Stimulated activated CD8-positive, alpha-beta memory T cell treated with anti-CD3 and anti-CD28 coated beads, Interleukin-4, amount 100 ng/mL, for 24 hours (primary cell): Measurements from ENCODE around the gene PDE4B.
"Not testable (repeated sequence)": the region's sequence is repeated elsewhere in the genome, so short reads cannot be mapped to it uniquely, and the experiment has no call there.

Experiments
- DNase-seq: peaks from one replicate; pipeline ENCODE4 v3.0.0-alpha.2; 2020; ENCODE audit warnings: low read depth

Gene PDE4B

DNA sequence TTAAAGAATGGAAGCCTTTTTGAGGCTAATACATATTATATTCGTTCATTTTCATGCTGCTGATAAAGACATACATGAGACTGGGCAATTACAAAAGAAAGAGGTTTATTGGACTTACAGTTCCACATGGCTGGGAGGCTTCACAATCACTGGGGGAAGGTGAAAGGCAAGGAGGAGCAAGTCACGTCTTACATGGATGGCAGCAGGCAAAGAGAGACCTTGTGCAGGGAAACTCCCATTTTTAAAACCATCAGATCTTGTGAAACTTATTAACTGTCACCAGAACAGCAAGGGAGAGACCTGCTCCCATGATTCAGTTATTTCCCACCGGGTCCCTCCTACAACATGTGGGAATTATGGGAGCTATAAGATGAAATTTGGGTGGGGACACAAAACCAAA lies 264.8 kb downstream of the PDE4B start:
- DNase-seq = not testable (repeated sequence)

DNA sequence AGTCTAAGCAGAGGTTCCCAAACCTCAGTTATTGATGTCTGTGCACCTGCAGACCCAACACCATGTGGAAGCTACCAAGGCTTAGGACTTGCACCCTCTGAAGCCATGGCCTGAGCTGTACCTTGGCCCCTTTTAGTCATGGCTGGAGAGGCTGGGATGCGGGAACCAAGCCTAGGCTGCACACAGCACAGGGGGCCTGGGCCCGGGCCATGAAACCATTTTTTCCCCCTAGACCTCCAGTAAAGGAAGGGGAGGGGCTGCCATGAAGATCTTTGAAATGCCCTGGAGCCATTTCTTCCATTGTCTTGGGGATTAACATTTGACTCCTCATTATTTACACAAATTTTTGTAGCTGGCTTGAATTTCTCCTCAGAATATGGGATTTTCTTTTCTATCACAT lies 265.9 kb downstream of the PDE4B start:
- no peak for DNase-seq

DNA sequence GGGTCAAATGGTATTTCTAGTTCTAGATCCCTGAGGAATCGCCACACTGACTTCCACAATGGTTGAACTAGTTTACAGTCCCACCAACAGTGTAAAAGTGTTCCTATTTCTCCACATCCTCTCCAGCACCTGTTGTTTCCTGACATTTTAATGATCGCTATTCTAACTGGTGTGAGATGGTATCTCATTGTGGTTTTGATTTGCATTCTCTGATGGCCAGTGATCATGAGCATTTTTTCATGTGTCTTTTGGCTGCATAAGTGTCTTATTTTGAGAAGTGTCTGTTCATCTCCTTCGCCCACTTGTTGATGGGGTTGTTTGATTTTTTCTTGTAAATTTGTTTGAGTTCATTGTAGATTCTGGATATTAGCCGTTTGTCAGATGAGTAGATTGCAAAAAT lies 274.5 kb downstream of the PDE4B start:
- DNase-seq = not testable (repeated sequence)

- no peak for DNase-seq
These were observed 277.5 kb downstream of the PDE4B start for GRCh38 chr1:66069976-66070876.

- no peak for DNase-seq
These were observed 280.7 kb downstream of the PDE4B start for GRCh38 chr1:66073388-66073787.

GRCh38 chr1:66074147-66074546 lies 281.5 kb downstream of the PDE4B start:
- no peak for DNase-seq

DNA sequence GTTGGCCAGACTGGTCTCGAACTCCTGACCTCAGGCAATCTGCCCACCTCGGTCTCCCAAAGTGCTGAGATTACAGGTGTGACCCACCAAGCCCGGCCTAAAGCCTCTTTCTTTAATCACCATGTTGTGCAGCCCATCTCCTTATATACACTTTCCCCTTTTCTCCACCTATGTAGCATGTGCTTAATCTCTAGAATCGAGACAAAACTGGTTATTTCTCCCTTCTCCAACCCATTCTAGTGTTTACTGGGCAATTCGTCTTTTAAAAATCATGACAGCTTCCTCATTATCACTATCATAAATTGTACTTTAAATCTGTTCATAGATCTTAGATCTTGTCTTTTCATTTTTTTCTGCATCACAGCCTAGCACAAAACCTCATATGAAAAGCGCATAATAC lies 285.7 kb downstream of the PDE4B start:
- DNase-seq = no peak

- no peak for DNase-seq
These were observed 290.3 kb downstream of the PDE4B start for GRCh38 chr1:66083003-66083402.

GRCh38 chr1:66084442-66084841 lies 291.7 kb downstream of the PDE4B start:
- DNase-seq = no peak

DNA sequence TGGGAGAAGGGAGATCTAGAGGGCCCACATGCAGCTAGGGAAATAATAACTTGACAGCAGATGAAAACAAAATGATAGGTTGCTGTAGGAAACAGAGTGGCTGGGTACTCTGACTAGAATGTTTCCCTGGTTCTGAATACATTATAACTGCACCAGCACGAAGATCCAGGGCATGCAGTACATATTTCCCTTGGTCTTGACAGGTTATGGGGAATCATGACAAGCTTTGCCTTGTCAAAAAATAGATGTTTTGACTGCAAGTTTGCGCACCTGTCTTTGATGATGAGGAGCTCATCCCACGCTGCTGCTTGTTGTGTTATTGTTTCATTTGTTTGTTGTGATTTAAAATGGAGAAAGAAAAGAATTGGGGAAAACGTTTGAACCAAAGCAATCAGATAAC lies 292.9 kb downstream of the PDE4B start:
- no peak for DNase-seq

DNA sequence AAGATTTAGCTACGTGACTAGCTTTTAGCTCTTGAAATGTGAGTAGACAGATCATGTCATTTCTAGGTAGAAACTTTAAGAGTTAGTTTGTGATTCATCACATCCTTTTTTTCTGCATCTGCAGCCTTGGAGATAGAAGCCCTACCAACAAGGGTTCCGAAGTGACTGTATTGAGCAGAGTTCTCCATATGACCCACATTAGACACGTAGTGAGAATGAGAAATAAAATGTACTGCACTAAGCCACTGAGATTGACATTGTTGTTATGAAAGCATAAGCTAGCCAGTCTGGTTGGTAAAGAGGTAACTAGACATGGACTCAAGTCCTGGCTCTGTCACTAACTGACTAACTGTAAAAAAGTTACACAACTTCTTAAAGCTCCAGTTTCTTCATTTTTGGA lies 296.1 kb downstream of the PDE4B start:
- no peak for DNase-seq

DNA sequence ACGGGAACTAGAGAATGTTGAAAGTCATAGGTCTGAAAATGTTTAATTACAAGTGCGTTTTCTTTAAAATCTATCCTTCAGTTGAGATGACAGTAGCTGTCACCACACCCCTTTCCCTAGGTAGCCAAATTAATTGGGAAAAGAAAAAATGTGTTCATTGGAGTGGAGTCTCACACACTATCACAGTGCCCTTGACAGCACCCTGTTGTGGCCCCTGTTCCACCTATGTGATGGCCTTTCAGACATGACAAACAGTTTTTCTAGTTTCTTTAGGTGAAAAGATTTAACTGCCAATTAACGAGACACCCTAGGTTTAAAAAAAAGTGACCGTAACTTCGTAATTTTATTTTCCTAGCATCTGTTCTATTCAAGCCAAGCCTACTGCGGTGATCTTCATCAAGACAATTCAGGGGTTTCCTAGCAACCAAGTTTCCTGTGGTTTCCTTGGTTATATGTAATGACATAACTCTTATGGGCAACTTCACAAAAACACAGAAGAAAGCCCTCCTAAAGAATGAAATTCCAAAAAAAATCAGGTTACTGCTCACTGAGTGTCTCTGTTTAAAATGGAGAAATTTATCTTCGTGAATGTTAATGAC lies 298.3 kb downstream of the PDE4B start:
- no peak for DNase-seq

- no peak for DNase-seq
These were observed 302.5 kb downstream of the PDE4B start for GRCh38 chr1:66095190-66095589.

- DNase-seq = not testable (repeated sequence)
These were observed 308.3 kb downstream of the PDE4B start for GRCh38 chr1:66100959-66101358.

GRCh38 chr1:66104076-66104475 lies 311.4 kb downstream of the PDE4B start:
- not testable (repeated sequence) for DNase-seq

DNA sequence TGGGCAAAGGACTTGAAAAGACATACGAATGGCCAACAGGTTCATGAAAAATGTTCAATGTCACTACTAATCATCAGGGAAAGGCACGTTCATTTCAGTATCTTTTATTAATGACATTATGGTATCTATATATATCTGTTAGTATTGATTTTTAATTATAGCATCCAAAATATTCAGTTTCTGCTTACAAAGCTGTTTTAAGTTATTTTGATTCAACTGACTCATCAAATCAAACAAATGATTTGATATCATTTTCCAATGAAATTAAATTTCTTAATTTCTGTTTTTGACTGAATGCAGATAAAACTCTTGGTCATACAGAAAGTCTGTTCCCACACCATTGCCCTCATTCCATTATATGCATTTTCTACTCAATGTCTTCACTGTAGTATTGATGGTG lies 315.9 kb downstream of the PDE4B start:
- no peak for DNase-seq

DNA sequence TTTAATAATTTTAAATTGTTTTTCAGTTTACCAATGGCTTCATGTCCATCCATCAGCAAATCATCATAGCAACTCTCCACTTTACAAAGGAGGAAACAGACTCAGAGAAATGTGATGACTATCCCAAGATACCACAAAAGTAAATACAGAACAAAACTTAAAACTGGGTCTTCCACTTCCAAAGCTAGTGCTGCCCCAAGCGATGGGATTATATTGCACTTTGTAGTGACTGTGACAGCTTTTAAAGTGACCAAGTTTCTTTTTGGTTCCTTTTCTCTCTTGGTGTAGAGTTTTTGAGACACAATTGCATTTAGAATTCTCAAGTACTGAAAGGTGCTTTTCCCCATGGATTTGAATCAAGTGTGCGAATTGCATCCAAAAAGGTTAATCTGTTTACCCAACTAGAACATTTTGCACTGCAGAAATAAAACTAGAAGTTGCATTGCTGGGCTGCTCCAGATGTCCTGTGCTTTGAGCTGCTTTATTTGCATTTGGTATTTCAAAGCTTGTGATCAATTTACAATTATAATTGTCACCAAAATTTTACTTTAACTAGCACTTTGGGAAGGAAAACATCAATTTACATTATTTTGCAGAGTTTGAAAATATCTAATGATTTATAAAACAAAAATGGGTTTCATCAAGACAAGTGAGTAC lies 320.2 kb downstream of the PDE4B start:
- no peak for DNase-seq

- no peak for DNase-seq
These were observed 326.5 kb downstream of the PDE4B start for GRCh38 chr1:66119148-66119547.

DNA sequence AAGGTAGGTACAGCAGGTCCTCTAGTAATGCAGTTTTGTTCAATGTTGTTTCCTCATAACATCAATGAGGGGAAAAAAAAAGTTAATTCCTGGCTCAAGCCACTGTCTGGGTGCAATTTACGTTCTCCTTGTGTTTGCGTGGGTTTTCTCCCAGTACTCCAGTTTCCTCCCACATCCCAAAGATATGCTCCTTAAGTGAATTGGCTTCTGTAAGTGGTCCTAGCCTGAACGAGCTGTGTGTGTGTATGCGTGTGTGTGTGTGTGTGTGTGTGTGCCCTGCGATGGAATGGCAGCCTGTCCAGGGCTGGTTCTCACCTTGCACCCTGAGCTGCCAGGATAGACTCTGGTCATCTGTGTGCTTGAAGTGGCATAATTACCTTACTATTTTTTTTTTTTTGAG lies 332.0 kb downstream of the PDE4B start:
- DNase-seq = no peak

DNA sequence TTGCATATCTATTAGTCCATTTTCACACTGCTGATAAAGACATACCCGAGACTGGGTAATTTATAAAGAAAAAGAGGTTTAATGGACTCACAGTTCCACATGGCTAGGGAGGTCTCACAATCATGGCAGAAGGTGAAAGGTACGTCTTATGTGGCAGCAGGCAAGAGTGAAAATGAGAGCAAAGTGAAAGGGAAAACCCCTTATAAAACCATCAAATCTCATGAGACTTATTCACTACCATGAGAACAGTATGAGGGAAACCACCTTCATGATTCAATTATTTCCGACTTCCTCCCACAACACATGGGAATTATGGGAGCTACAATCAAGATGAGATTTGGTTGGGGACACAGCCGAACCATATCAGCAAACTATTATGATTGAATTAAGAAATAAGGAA lies 335.9 kb downstream of the PDE4B start:
- DNase-seq = not testable (repeated sequence)

- DNase-seq = no peak
These were observed 339.6 kb downstream of the PDE4B start for GRCh38 chr1:66132324-66132723.

DNA sequence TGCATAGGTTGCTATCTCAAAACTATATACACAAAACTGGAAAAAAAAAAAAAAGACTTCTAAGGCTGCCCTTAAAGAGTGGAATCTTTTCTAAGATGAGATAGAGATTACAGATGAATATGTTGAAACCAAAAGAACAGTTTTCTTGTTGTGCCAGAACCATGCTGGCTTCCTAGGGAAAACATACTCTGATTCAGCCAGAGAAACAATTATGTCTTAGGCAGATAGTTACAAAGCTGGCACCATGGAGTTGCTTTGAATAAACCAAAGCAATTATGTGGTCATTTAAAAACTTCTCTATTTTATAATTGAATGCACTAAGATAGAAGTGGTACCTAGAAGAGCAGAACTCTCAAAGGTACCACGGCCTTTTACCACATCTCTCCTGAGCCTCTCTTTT lies 341.3 kb downstream of the PDE4B start:
- no peak for DNase-seq

DNA sequence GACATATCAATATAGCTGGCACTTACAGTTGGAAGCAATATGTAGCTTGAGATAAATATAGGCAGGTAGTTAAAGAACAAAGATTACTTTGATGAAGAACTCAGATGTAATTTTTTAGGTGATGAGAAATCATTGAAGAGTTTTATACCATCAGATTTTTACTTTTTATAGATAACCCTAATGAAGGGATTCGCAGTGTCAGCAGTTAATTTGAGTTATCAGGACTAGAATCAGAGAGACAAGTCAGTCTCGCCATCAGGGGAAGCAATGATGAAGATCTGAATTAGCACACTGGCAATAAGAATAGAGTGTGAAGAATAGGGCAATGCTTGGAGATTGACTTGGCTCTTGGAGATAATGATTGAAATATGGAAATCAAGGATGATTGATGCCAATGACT lies 342.5 kb downstream of the PDE4B start:
- no peak for DNase-seq
